ENCODE measurements around the gene EXOC6B. TPM values are rescaled to one million over a fixed set of nuclear protein-coding genes. Genes with fewer than 3 reads are reported as not detected.

Gene EXOC6B
- total and polyA plus RNA-seq, 2 of the 8 experiments (the other 6 are each of a cell fraction or from before 2014, with no cell fraction given) = 13.5 to 33.0 TPM

DNA sequence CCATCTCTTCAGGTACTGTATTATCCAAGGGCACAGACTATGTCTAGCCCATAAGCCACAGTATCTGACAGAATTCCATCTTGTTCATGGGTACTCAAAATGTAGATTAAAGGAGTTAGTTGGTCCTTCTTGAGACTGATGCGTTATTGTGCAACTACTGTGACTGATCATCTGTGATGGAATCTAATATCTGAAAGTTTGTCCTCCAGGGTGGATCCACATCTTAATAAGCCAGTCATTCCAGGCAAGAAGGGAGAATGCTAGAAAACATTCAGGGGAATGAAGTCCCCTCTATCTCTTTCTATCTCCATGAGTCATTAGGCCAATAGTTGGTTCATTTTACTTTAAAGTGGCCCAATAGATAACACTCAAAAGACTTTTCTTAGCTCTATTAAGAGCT, 252.6 kb downstream of the EXOC6B start:
- H3K14ac ChIP-seq (ENCODE audit: insufficient read length) = no peak overlapping the region
- H2BK120ac ChIP-seq (replicated peaks; ENCODE audit: low read depth, low read length) = no peak overlapping the region
- DNase-seq (ENCODE audit: low read depth in 1 of 2, low spot score in 2 of 2) = no peak
- no peak overlapping the region for H2AK5ac ChIP-seq (ENCODE audit: low read depth, low read length)
- no peak overlapping the region for H4K91ac ChIP-seq (replicated peaks; ENCODE audit: insufficient read length, low read length)
- no peak overlapping the region for H3K9ac ChIP-seq (replicated peaks in 1 of 4; ENCODE audit: extremely low read depth in 1 of 4, low read depth in 3 of 4, low read length in 3 of 4)
- H3K18ac ChIP-seq (ENCODE audit: extremely low read depth, low read length) = no peak overlapping the region
- H3K9me3 ChIP-seq (ENCODE audit: insufficient read depth in 2 of 2, low read depth in 1 of 2, low read length in 1 of 2) = no peaks in the 10 kb centered on the region
- H2AFZ ChIP-seq (ENCODE audit: low read length) = no peak overlapping the region
- POLR2A ChIA-PET (ENCODE audit: partially characterized antibody) = no interaction called here
- no peaks in the 10 kb centered on the region for H3K4me1 ChIP-seq (replicated peaks in 1 of 4; ENCODE audit: control insufficient read depth in 3 of 4, insufficient read depth in 4 of 4, low read length in 3 of 4)
- WGBS, 2 experiments (ENCODE audit: extremely low coverage in 1 of 2, insufficient coverage in 1 of 2, insufficient read length in 1 of 2, insufficient replicate concordance in 2 of 2, low coverage in 1 of 2, low lambda C conversion rate in 2 of 2, missing lambda C conversion rate in 1 of 2) = 100% methylated on average over 1 of the region's 1 CpG; no CpG with 5 or more reads in 1 of the 2 experiments
- H2BK15ac ChIP-seq (ENCODE audit: low read length) = no peak overlapping the region
- H2BK5ac ChIP-seq (ENCODE audit: low read depth, low read length) = no peak overlapping the region
- H3K23me2 ChIP-seq (ENCODE audit: low read depth, low read length) = no peaks in the 10 kb centered on the region
- no peak overlapping the region for H4K5ac ChIP-seq (ENCODE audit: insufficient read length, low read depth, low read length)
- H2BK12ac ChIP-seq (ENCODE audit: low read depth, low read length) = no peak overlapping the region
- H3K4me2 ChIP-seq (ENCODE audit: insufficient read depth in 1 of 2, low read depth in 2 of 2, low read length in 2 of 2) = no peak overlapping the region
- no peak overlapping the region for H3K4ac ChIP-seq (replicated peaks; ENCODE audit: insufficient read length, low read depth, low read length)
- no peak overlapping the region for H3K4me3 ChIP-seq (ENCODE audit: extremely low read depth in 1 of 4, insufficient read depth in 2 of 4, low read depth in 3 of 4, low read length in 4 of 4)
- no peaks in the 10 kb centered on the region for H3K27me3 ChIP-seq (replicated peaks in 1 of 4; ENCODE audit: control insufficient read depth in 3 of 4, extremely low read depth in 1 of 4, insufficient read depth in 3 of 4, low read length in 3 of 4)
- CTCF ChIA-PET (ENCODE audit: partially characterized antibody) = no interaction called here
- no peak overlapping the region for H3K56ac ChIP-seq (replicated peaks; ENCODE audit: insufficient read length, low read depth, low read length)
- H3K79me2 ChIP-seq (ENCODE audit: control insufficient read depth in 1 of 2, insufficient read depth in 2 of 2, low read length in 2 of 2) = no peaks in the 10 kb centered on the region
- H3K79me1 ChIP-seq (ENCODE audit: low read depth, low read length) = no peaks in the 10 kb centered on the region
- no peak overlapping the region for H4K8ac ChIP-seq (ENCODE audit: extremely low read depth, insufficient read depth, low read length)
- H3K36me3 ChIP-seq (ENCODE audit: control insufficient read depth in 2 of 4, insufficient read depth in 4 of 4, low read length in 3 of 4) = no peaks in the 10 kb centered on the region
- H4K20me1 ChIP-seq (replicated peaks in 1 of 2; ENCODE audit: control insufficient read depth in 1 of 2, insufficient read depth in 2 of 2, low read length in 2 of 2) = no peaks in the 10 kb centered on the region
- no peak overlapping the region for H3K23ac ChIP-seq (ENCODE audit: insufficient read length)
- no peak for FAIRE-seq
- no peak overlapping the region for H2BK20ac ChIP-seq (ENCODE audit: low read length)
- no peak overlapping the region for H3K27ac ChIP-seq (ENCODE audit: low read depth, low read length)
- TF ChIP-seq NANOG (IDR thresholded peaks at IDR 0.05; ENCODE audit: insufficient read depth, low read depth, low read length, poor library complexity, severe bottlenecking) (no peak), CBX8 (IDR thresholded peaks at IDR 0.05; ENCODE audit: borderline replicate concordance, low read depth, low read length) (no peak), ASH2L (IDR thresholded peaks at IDR 0.05; ENCODE audit: low read length) (no peak), RAD21 (IDR thresholded peaks at IDR 0.05 in 1 of 2, conservative IDR thresholded peaks at IDR 0.05 in 1 of 2; ENCODE audit: low read depth in 2 of 2, low read length in 2 of 2) (no peak), RNF2 (IDR thresholded peaks at IDR 0.05; ENCODE audit: borderline replicate concordance, low read depth, low read length, missing control alignments, poor library complexity, severe bottlenecking) (no peak), SP1 (IDR thresholded peaks at IDR 0.05; ENCODE audit: low read depth, low read length) (no peak), SIRT6 (IDR thresholded peaks at IDR 0.05; ENCODE audit: low read length) (no peak), USF2 (IDR thresholded peaks at IDR 0.05; ENCODE audit: low read length) (no peak), POLR2A (IDR thresholded peaks at IDR 0.05; ENCODE audit: control extremely low read depth in 1 of 2, low read depth in 2 of 2, low read length in 2 of 2) (no peak), ATF3 (IDR thresholded peaks at IDR 0.05; ENCODE audit: insufficient read depth, low read depth, low read length) (no peak), SIX5 (IDR thresholded peaks at IDR 0.05; ENCODE audit: low read depth, low read length) (no peak), CBX5 (IDR thresholded peaks at IDR 0.05; ENCODE audit: low read depth, low read length) (no peak)
- TF ChIP-seq, protein P1, sequence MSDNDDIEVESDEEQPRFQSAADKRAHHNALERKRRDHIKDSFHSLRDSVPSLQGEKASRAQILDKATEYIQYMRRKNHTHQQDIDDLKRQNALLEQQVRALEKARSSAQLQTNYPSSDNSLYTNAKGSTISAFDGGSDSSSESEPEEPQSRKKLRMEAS (IDR thresholded peaks at IDR 0.05) = no peak
